WTC11 (cell line): ENCODE measurements around the gene ANKRD37. TPM values are rescaled to one million over a fixed set of nuclear protein-coding genes. Genes with fewer than 3 reads are reported as not detected.

Experiments used
- ATAC-seq: fragments of 200-7000 bp; cut with Tn5 transposase; 2 replicates; pipeline ENCODE4 v1.10.0; 2021; ENCODE audit warnings: mild to moderate bottlenecking, moderate library complexity
- CTCF ChIA-PET: fragments of 300-600 bp; sonication (Branson Sonifier 250); formaldehyde crosslinking; loops from one replicate; lab custom pipeline; 2021; ENCODE audit warnings: antibody characterized with exemption; lab: Charles Lee
- POLR2A ChIA-PET: fragments of 350-600 bp; sonication (Branson Sonifier 250); formaldehyde crosslinking; loops from one replicate; lab custom pipeline; 2021; ENCODE audit warnings: antibody characterized with exemption; lab: Charles Lee
- DNase-seq: peaks from one replicate; pipeline ENCODE4 v3.0.0; 2021; ENCODE audit warnings: low spot score
- H3K27ac Mint-ChIP-seq: 2 replicates; pipeline ENCODE4 v1.8.0; 2021; ENCODE audit warnings: mixed read lengths
- H3K27me3 Mint-ChIP-seq: 2 replicates; pipeline ENCODE4 v1.8.0; 2021; ENCODE audit warnings: low read depth, mild to moderate bottlenecking, moderate library complexity, mixed read lengths
- H3K36me3 Mint-ChIP-seq: 2 replicates; pipeline ENCODE4 v1.8.0; 2021; ENCODE audit warnings: mixed read lengths
- H3K4me1 Mint-ChIP-seq: 2 replicates; pipeline ENCODE4 v1.8.0; 2022; ENCODE audit warnings: mixed read lengths
- H3K4me3 Mint-ChIP-seq: 2 replicates; pipeline ENCODE4 v1.8.0; 2021; ENCODE audit warnings: mild to moderate bottlenecking, moderate library complexity, mixed read lengths
- H3K9me3 Mint-ChIP-seq: 2 replicates; pipeline ENCODE4 v1.8.0; 2021; ENCODE audit warnings: mixed read lengths
- ATF1 ChIP-seq: sonication (generic); formaldehyde crosslinking; IDR thresholded peaks from 2 replicates; pipeline ENCODE4 v1.8.1; 2023; ENCODE audit warnings: mild to moderate bottlenecking, moderate library complexity, missing genetic modification reagents
- E2F5 ChIP-seq: sonication (generic); formaldehyde crosslinking; IDR thresholded peaks from 2 replicates; pipeline ENCODE4 v1.8.1; 2022; ENCODE audit warnings: mild to moderate bottlenecking, moderate library complexity, missing genetic modification reagents
- ELF4 ChIP-seq: sonication (generic); formaldehyde crosslinking; IDR thresholded peaks from 2 replicates; pipeline ENCODE4 v1.8.1; 2022; ENCODE audit warnings: low read depth, mild to moderate bottlenecking, moderate library complexity, missing genetic modification reagents
- IRF1 ChIP-seq: sonication (generic); formaldehyde crosslinking; IDR thresholded peaks from 2 replicates; pipeline ENCODE4 v1.8.0; 2023; ENCODE audit warnings: missing genetic modification reagents
- MYBL2 ChIP-seq: sonication (generic); formaldehyde crosslinking; IDR thresholded peaks from 2 replicates; pipeline ENCODE4 v1.8.1; 2023; ENCODE audit warnings: mild to moderate bottlenecking, moderate library complexity, missing genetic modification reagents
- STAT6 ChIP-seq: sonication (generic); formaldehyde crosslinking; conservative IDR thresholded peaks from 2 replicates; pipeline ENCODE4 v1.8.1; 2023; ENCODE audit warnings: mild to moderate bottlenecking, low read depth, missing genetic modification reagents, moderate library complexity
- TCF7 ChIP-seq: sonication (generic); formaldehyde crosslinking; IDR thresholded peaks from 2 replicates; pipeline ENCODE4 v1.8.0; 2022; ENCODE audit warnings: mild to moderate bottlenecking, low read depth, missing genetic modification reagents, moderate library complexity
- USF1 ChIP-seq: sonication (generic); formaldehyde crosslinking; IDR thresholded peaks from 2 replicates; pipeline ENCODE4 v1.8.0; 2022; ENCODE audit warnings: mild to moderate bottlenecking, missing genetic modification reagents
- USF2 ChIP-seq: sonication (generic); formaldehyde crosslinking; IDR thresholded peaks from 2 replicates; pipeline ENCODE4 v1.8.1; 2023; ENCODE audit warnings: mild to moderate bottlenecking, missing genetic modification reagents, moderate library complexity
- ZNF532 ChIP-seq: fragments of 250-450 bp; sonication (Bioruptor Pico); IDR thresholded peaks from 2 replicates; pipeline ENCODE4 v1.9.0; 2021; ENCODE audit warnings: mild to moderate bottlenecking, borderline replicate concordance
- total RNA-seq: library from RNA; stranded (reverse); gene quantifications from 3 replicates; pipeline ENCODE4 v1.2.3, GENCODE V29; 2021
- TF ChIP-seq, protein P1 (sequence below): sonication (generic); formaldehyde crosslinking; IDR thresholded peaks from 2 replicates; pipeline ENCODE4 v1.8.0; 2023; ENCODE audit warnings: missing genetic modification reagents, mild to moderate bottlenecking, borderline replicate concordance
- TF ChIP-seq, protein P2 (sequence below): sonication (generic); formaldehyde crosslinking; IDR thresholded peaks from 2 replicates; pipeline ENCODE4 v1.8.0; 2022; ENCODE audit warnings: mild to moderate bottlenecking, missing genetic modification reagents
- TF ChIP-seq, protein P3 (sequence below): sonication (generic); formaldehyde crosslinking; IDR thresholded peaks from 2 replicates; pipeline ENCODE4 v1.8.1; 2022; ENCODE audit warnings: low read depth, mild to moderate bottlenecking, moderate library complexity, missing genetic modification reagents, borderline replicate concordance

Gene ANKRD37
- total RNA-seq, 1 experiment from 2014 or later: 3.0 TPM

DNA sequence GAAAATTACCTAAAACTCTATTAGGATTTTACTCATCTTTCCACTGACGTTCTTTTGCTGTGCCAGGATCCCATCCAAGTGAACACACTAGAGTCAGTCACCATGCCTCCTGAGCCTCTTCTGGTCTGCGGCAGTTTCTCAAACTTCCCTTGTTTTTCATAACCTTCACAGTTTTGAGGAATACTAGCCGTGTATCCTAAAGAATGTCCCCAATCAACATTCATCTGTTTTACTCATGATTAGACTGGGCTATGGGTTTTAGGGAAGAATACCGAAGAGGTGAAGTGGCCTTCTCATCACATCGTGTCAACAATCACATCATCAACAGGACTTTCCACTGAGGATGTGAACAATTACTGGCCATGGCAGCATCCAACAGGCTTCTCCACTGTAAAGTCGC lies 5.7 kb upstream of the ANKRD37 start (continued):
- TF ChIP-seq, protein P1, sequence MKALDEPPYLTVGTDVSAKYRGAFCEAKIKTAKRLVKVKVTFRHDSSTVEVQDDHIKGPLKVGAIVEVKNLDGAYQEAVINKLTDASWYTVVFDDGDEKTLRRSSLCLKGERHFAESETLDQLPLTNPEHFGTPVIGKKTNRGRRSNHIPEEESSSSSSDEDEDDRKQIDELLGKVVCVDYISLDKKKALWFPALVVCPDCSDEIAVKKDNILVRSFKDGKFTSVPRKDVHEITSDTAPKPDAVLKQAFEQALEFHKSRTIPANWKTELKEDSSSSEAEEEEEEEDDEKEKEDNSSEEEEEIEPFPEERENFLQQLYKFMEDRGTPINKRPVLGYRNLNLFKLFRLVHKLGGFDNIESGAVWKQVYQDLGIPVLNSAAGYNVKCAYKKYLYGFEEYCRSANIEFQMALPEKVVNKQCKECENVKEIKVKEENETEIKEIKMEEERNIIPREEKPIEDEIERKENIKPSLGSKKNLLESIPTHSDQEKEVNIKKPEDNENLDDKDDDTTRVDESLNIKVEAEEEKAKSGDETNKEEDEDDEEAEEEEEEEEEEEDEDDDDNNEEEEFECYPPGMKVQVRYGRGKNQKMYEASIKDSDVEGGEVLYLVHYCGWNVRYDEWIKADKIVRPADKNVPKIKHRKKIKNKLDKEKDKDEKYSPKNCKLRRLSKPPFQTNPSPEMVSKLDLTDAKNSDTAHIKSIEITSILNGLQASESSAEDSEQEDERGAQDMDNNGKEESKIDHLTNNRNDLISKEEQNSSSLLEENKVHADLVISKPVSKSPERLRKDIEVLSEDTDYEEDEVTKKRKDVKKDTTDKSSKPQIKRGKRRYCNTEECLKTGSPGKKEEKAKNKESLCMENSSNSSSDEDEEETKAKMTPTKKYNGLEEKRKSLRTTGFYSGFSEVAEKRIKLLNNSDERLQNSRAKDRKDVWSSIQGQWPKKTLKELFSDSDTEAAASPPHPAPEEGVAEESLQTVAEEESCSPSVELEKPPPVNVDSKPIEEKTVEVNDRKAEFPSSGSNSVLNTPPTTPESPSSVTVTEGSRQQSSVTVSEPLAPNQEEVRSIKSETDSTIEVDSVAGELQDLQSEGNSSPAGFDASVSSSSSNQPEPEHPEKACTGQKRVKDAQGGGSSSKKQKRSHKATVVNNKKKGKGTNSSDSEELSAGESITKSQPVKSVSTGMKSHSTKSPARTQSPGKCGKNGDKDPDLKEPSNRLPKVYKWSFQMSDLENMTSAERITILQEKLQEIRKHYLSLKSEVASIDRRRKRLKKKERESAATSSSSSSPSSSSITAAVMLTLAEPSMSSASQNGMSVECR (CRISPR knock-in tag): no peak
- no peak for TF ChIP-seq IRF1 (CRISPR knock-in tag)
- TF ChIP-seq MYBL2 (CRISPR knock-in tag): no peak
- no peak for TF ChIP-seq E2F5 (CRISPR knock-in tag)
- TF ChIP-seq, all 79 proteins: peak for 0

DNA sequence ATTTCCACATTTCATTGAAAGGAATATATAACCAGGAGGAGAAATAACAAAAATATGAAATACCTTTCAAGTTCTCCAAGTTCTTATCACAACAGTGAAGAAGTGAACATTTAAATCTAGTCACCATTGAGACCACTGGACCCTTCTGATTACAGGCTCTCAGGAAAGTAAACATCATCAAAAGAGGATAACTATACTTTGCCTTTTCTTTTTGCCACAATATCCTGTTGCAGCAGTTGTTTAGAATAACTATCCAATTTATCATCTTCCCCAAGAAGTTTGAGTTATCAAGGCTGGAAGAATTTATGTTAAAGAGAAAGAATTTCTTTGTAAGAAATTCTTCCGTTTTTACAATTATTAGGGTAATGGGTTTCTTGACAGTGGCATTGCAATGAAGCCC lies 4.5 kb upstream of the ANKRD37 start:
- ATAC-seq: no peak
- H3K27ac Mint-ChIP-seq: no peak overlapping the region
- H3K9me3 Mint-ChIP-seq: peaks cover 9% of the 10 kb centered on the region
- H3K4me3 Mint-ChIP-seq: no peak overlapping the region
- no peaks in the 10 kb centered on the region for H3K27me3 Mint-ChIP-seq
- CTCF ChIA-PET: no interaction called here
- DNase-seq: no peak
- H3K36me3 Mint-ChIP-seq: 0 out of 2 replicates have a peak, but pooled peaks cover 3% of the 10 kb centered on the region
- H3K4me1 Mint-ChIP-seq: peaks cover 15% of the 10 kb centered on the region
- POLR2A ChIA-PET: no interaction called here
- no peak for TF ChIP-seq MYBL2 (CRISPR knock-in tag)
- TF ChIP-seq TCF7: no peak
- no peak for TF ChIP-seq ATF1
- TF ChIP-seq, protein P2, sequence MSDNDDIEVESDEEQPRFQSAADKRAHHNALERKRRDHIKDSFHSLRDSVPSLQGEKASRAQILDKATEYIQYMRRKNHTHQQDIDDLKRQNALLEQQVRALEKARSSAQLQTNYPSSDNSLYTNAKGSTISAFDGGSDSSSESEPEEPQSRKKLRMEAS (CRISPR knock-in tag): no peak
- no peak for TF ChIP-seq ELF4 (CRISPR knock-in tag)
- TF ChIP-seq USF1 (CRISPR knock-in tag): no peak
- TF ChIP-seq, protein P1 (CRISPR knock-in tag): no peak
- TF ChIP-seq, protein P3, sequence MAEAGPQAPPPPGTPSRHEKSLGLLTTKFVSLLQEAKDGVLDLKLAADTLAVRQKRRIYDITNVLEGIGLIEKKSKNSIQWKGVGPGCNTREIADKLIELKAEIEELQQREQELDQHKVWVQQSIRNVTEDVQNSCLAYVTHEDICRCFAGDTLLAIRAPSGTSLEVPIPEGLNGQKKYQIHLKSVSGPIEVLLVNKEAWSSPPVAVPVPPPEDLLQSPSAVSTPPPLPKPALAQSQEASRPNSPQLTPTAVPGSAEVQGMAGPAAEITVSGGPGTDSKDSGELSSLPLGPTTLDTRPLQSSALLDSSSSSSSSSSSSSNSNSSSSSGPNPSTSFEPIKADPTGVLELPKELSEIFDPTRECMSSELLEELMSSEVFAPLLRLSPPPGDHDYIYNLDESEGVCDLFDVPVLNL (CRISPR knock-in tag): no peak
- TF ChIP-seq USF2: no peak
- TF ChIP-seq ZNF532 (CRISPR knock-in tag): no peak
- no peak for TF ChIP-seq STAT6 (CRISPR knock-in tag)
